Nucleus accumbens (tissue), 56 donors: ENCODE measurements around the gene SSR2.
"Not testable (repeated sequence)": the region's sequence is repeated elsewhere in the genome, so short reads cannot be mapped to it uniquely, and the experiment has no call there.

ENCODE experiments used
- DNase-seq, 56 donors: peaks; one replicate each; lab custom pipeline; 2025; lab: John Stamatoyannopoulos, UW

SSR2 gene

DNA sequence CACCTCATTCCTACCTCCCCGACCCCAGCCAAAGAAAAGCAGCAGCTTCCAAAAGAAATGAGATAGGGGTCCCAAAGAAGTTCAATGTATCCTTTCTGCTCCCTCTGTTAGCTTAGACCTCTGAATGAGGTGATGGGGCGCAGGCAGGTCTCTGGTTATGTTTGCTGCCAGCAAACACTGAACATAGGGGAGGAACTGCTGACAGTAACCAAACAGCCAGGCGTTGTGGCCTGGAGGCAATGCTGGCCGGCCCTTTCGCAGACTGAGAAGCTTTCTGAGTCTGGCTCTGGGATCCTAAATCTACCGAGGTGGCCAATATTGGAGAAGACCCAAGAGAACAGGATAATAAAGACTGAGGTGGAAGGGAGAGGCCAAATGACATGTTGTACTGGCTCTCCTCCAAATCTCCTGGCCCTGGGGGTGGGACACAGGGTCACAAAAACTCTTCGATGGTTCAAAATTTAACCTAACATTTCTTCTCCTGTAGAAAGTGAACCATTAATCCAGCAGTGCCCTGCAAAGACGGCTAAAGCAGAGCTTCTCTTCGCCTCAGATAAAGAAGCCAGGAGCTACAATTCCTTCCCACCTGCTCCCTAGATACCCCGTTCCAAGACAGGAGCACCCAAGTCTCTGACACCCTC, 19.6 kb downstream of the SSR2 start:
- DNase-seq, result no peak

DNA sequence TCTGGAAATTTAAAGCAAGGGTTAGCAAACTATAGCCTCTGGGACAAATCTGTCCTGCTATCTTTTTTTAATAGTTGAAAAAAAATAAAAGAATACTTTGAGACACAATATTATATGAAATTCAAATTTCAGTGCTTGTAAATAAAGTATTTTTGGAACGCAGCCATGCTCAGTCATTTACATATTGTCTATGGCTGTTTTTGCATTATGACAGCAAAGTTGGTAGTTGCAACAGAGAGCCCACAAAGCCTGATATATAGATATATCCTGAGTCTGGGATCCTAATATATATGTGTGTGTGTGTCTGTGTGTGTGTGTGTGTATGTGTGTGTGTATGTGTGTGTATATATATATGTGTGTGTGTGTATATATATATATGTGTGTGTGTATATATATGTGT, 20.8 kb downstream of the SSR2 start:
- DNase-seq, result no peak

- no peak for DNase-seq
These were observed 24.6 kb downstream of the SSR2 start for GRCh38 chr1:155996166-155996565.

DNA sequence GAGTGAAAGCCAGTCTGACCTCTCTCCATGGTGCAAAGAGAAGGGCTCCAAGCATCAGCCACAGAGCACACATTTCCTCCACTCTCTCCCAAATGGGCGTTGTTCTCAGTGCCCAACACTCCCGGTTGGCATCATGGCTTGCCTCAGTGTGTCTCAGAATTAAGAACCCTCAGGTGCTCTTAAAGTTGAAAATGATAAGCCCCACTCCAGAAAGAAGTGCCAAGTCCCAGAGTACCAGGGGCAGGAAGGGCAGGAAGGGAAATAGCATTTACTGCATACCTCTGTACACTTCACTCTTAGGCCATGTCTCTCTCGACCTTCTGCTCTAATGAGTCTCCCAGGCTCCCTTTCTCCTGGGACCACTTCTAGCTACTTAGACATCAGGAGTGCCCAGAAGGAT, 27.2 kb downstream of the SSR2 start:
- DNase-seq, result no peak

- DNase-seq, result peak in 5 of 56 donors; percentile 19 to 30 (median 22)
These were observed 30.6 kb downstream of the SSR2 start for GRCh38 chr1:155990005-155990739.

DNA sequence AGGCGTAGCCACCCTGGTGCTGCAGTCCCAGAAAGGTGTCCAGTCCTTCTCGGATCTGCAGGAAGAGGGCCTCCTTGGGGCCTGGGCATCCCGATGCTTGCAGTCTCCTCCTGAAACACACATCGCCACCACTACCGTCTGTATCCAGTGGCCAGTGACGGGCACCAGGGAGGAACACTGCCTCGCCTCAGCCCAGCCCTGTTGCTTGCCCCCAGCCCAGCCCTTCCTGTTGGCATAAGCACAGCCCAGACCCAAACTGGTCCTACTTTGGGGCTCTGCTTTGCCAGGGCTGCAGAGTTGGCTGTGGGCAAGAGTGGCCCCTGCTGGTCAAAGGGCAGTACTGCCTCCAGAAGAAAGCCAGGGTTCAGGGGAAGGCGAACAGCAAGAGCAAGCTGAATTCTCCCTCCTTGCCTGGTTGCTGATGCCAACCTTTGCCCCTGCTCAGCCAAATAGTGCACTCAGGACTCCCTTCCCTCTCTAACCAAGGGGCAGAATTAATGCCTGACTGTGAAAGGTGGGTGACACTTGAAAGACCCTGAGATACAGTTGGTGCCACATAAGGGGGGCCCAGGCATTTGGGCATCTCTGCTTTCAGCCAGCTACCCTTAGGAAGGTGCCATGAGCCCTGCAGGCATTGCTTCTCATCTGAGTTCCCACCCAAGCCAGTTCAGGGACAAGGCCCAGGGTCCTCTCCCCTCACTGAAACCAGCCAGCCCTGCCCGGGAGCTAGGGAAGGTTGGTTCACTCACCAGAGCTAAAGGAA, 31.3 kb downstream of the SSR2 start:
- DNase-seq, result peak in 53 of 56 donors; percentile 25 to 87 (median 71)

DNA sequence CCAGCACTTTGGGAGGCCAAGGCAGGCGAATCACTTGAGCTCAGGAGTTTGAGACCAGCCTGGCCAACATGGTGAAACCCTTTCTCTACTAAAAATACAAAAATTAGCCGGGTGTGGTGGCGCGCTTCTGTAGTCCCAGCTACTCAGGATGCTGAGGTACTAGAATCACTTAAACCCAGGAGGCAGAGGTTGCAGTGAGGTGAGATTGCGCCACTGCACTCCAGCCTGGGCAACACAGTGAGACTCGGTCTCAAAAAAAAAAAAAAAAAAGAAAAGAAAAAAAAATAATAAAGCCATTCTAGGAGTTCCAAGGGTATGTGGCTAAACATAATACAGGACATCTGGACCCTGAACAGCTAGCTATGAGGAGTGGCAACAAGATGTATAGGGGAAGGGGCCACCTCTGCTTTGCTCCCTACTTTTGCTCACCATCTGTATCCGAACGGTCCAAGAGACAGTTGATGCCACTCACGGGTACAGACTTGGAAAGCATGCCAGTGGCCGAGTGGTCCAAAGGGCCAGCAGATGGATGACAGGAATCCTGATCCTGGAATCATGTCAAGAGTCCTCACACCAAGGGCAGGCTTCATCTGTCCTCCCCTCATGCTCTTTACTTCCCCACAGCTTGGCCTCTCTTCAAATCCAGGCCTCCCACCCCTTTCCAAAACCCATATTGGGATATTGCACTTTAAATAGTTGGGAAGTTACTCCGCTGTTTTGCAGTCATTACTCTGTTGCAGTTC, 35.7 kb downstream of the SSR2 start:
- DNase-seq, result not testable (repeated sequence)

DNA sequence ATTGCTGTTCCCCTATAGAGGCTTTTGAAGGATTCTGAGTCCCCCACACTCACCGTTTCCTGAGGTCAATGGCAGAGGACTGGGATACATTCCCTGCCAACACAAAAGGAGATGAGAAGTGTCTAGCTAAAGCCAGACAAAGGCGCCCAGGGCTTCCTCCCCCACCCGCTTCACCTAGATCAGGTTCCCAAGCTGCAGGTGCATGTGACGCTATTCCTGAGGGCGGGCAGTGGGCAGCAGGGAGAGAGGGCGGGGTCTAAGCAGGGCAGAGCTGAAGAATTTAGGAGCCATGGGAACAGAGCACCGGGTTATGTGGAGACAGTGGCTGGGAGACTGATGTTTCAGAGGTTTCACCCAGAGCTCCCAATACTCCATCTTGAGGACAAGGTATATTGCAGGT, 36.4 kb downstream of the SSR2 start:
- no peak for DNase-seq

GRCh38 chr1:155983191-155984024, 37.3 kb downstream of the SSR2 start:
- DNase-seq, result no peak

DNA sequence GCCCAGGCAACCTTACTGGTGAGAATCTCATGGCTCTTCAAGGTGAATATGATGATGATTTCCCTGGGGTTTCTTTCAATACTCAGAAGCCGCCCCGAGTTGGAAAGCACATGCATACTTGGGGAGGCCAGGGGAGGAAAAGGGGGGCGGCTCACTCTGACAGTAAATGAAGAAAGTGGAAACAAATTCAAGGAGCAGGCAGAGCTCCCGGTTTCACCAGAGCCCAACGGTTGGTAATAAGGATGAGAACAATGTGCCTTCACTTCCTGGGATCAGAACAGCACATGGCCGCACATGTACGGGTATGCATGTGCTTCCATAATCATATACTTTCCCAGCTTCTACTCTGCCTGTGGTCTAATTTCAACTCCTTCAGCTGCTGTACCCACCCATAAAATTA, 38.6 kb downstream of the SSR2 start:
- DNase-seq, result no peak

GRCh38 chr1:155981266-155982088, 39.3 kb downstream of the SSR2 start:
- no peak for DNase-seq

- DNase-seq, result peak in 1 of 56 donors; percentile 15
These were observed 41.0 kb downstream of the SSR2 start for GRCh38 chr1:155979597-155980343.

DNA sequence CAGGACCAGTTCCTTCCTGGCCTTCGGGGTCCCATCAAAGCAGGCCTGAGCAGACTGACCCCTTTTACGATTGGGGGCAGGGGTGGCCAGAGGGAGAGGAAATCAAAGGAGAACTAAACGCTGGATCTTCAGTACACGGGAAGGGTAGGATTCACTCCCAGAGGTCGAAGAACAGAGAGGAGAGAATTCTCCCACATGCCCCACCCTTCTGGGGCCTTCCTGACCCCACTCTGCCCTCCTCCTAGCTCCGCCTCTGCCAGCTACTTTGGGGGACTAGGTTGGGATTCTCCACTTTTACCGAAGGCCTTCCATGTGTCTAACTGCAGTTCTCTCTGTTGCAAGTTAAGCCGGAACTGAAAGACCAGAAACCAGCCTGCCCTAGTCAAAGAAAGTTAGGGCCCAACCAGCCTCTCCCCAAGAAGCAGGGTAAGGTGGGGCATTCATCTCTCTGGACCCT, 41.8 kb downstream of the SSR2 start:
- peak in 2 of 56 donors; percentile 10 to 24 for DNase-seq

DNA sequence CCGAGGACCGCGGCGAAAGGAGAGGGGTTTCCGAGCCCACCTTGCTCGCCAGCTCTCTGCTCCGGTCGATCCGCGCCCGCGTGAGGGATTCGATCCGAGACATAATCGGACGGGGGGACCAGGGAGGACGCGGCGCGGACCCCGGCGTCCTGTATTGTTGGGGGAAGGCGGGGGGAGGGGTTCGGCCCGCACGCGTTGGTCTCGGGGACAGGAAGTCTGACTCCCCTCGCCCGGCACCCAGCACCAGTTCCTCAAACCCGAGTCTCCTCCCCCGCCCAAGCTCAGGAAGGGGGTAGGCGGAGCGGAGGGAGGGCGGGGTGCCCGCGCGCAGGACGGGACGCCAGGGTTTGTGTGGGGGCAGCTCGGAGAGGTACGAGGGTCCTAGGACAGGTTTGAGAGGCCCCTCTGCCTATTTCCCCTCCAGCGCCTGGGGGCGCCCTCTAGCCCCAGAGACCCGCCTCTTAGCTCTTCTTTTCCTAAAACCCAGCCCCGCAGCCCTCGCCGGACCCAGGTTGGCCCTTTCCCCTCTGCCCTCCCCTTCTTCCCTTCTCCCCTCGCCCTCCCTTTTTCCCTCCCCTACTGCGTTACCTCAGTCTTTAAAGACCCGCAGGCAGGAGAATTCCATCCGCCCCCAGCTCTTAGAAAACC, 42.3 kb downstream of the SSR2 start, which contains the start of gene ARHGEF2:
TSS of gene ARHGEF2 (minus strand) at position 223 of the 648 bp plus-strand sequence. CDS start at position 103, 120 bp downstream.
- DNase-seq, result peak in 47 of 56 donors; percentile 26 to 72 (median 52)

- peak in 36 of 56 donors; percentile 16 to 71 (median 49) for DNase-seq
These were observed 42.9 kb downstream of the SSR2 start for GRCh38 chr1:155977690-155978324.

DNA sequence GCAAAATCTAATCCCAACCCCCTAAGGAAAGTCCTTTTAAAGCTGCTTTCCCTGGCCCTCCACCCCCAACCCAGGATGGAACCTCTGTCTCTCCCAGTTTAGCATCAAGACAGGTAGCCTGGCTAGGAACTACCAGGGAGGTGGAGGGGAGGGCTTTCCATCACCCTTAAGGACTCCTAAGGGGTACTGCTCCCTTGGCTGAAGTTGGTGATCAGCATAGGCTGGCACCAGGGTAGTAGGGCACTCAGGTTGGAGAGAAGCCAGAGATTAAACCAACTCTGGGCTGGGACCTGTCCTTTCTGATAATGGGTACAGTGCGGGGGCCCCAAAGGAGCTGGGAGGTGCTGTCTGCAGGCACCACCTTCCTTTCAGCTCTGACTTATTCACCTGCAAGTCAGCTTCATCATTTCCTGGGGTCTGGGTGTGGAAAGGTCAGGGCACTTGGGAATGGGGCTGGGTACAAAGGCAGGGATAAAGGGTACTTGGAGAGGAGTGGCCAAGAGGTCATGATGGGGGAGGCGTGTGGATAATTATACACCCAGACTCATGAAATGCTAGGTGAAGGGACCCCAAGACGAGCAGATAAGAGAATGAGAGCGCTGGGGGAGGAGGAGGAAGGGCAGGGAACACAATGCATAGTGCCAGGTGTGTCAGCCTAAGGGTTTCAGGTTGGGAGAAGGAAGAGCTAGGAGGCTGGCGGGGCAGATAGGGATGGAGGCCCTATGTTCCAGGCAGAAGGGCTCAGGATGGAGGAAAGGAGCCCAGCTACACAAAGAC, 43.6 kb downstream of the SSR2 start:
- peak in 10 of 56 donors; percentile 29 to 64 (median 51) for DNase-seq
